NCI-H774 (cell line): ENCODE measurements around the gene PLD6.

Experiments used
- DNase-seq: peaks from one replicate; lab custom pipeline; 2025; lab: John Stamatoyannopoulos, UW

The PLD6 gene

GRCh38 chr17:17156107-17156506 lies 50.0 kb downstream of the PLD6 start:
- no peak for DNase-seq

- no peak for DNase-seq
Observed at GRCh38 chr17:17155568-17155967, 50.6 kb downstream of the PLD6 start.

- DNase-seq: no peak
Observed at GRCh38 chr17:17154981-17155380, 51.2 kb downstream of the PLD6 start.

GRCh38 chr17:17154556-17154955 lies 51.6 kb downstream of the PLD6 start:
- no peak for DNase-seq

GRCh38 chr17:17153709-17154108 lies 52.4 kb downstream of the PLD6 start:
- DNase-seq: no peak

GRCh38 chr17:17153071-17153470 lies 53.1 kb downstream of the PLD6 start:
- DNase-seq: no peak

- no peak for DNase-seq
Observed at GRCh38 chr17:17152385-17152784, 53.7 kb downstream of the PLD6 start.

- no peak for DNase-seq
Observed at GRCh38 chr17:17151962-17152361, 54.2 kb downstream of the PLD6 start.

GRCh38 chr17:17151541-17151940 lies 54.6 kb downstream of the PLD6 start:
- no peak for DNase-seq

- no peak for DNase-seq
Observed at GRCh38 chr17:17151055-17151454, 55.1 kb downstream of the PLD6 start.
